SK-MEL-5 (cell line): ENCODE results near the gene AKT3. TPM values are rescaled to one million over a fixed set of nuclear protein-coding genes. Genes with fewer than 3 reads are reported as not detected.
"Not testable (repeated sequence)": the region's sequence is repeated elsewhere in the genome, so short reads cannot be mapped to it uniquely, and the experiment has no call there.

Source experiments
- DNase-seq: peaks from one replicate; pipeline ENCODE4 v3.0.0-alpha.2; 2016; ENCODE audit warnings: low read depth, low spot score
- in situ Hi-C: cut with HindIII; loops from 2 replicates; pipeline ENCODE4 v1.10.0; 2016; ENCODE audit warnings: low sequenced_read_pairs, high pct_unique_total_duplicates, low pct_unique_long_range_greater_than_20kb
- total RNA-seq: library from RNA; depleted of rRNA; stranded (reverse); fragments of >200 nt; shearing (Covaris generic); gene quantifications from 2 replicates; pipeline ENCODE4 v1.2.3, GENCODE V29; 2014

AKT3 gene
- total RNA-seq, 1 experiment from 2014 or later = 29.3 TPM

- in situ Hi-C loops = no loop called here
- no peak for DNase-seq
These were observed 244.4 kb downstream of the AKT3 start for GRCh38 chr1:243605604-243606003.

GRCh38 chr1:243601720-243602119 is 248.3 kb downstream of the AKT3 start:
- DNase-seq = no peak
- in situ Hi-C loops = no loop called here

- peak; percentile 6 for DNase-seq
- in situ Hi-C loops = no loop called here
These were observed 251.6 kb downstream of the AKT3 start for GRCh38 chr1:243598433-243598832.

- no peak for DNase-seq
These were observed 252.7 kb downstream of the AKT3 start for GRCh38 chr1:243597383-243597782.

GRCh38 chr1:243596431-243597062 is 253.5 kb downstream of the AKT3 start:
- no peak for DNase-seq

More at GRCh38 chr1:243597383-243597782, 252.7 kb downstream of the AKT3 start:
- in situ Hi-C loops = no loop called here

GRCh38 chr1:243595527-243596210 is 254.4 kb downstream of the AKT3 start:
- no peak for DNase-seq
- in situ Hi-C loops = no loop called here

More at GRCh38 chr1:243596431-243597062, 253.5 kb downstream of the AKT3 start:
- in situ Hi-C loops = no loop called here

- in situ Hi-C loops = no loop called here
These were observed 255.6 kb downstream of the AKT3 start for GRCh38 chr1:243594455-243594854.

GRCh38 chr1:243589286-243589685 is 260.8 kb downstream of the AKT3 start:
- DNase-seq, in situ Hi-C loops: not testable (repeated sequence)

More at GRCh38 chr1:243594455-243594854, 255.6 kb downstream of the AKT3 start:
- no peak for DNase-seq

GRCh38 chr1:243587823-243588560 is 262.1 kb downstream of the AKT3 start:
- in situ Hi-C loops = no loop called here
- DNase-seq = no peak

GRCh38 chr1:243587285-243587684 is 262.8 kb downstream of the AKT3 start:
- no peak for DNase-seq
- in situ Hi-C loops = no loop called here

GRCh38 chr1:243585982-243586381 is 264.1 kb downstream of the AKT3 start:
- no peak for DNase-seq
- in situ Hi-C loops = no loop called here

GRCh38 chr1:243582326-243582725 is 267.7 kb downstream of the AKT3 start:
- in situ Hi-C loops = no loop called here
- no peak for DNase-seq

GRCh38 chr1:243580984-243581383 is 269.1 kb downstream of the AKT3 start:
- no peak for DNase-seq
- in situ Hi-C loops = no loop called here

- in situ Hi-C loops = no loop called here
- no peak for DNase-seq
These were observed 270.0 kb downstream of the AKT3 start for GRCh38 chr1:243580072-243580471.

- DNase-seq = no peak
- in situ Hi-C loops = no loop called here
These were observed 275.0 kb downstream of the AKT3 start for GRCh38 chr1:243575070-243575469.

- in situ Hi-C loops = no loop called here
- no peak for DNase-seq
These were observed 277.1 kb downstream of the AKT3 start for GRCh38 chr1:243572940-243573339.

- in situ Hi-C loops = no loop called here
- no peak for DNase-seq
These were observed 281.2 kb downstream of the AKT3 start for GRCh38 chr1:243568793-243569192.

- no peak for DNase-seq
- in situ Hi-C loops = no loop called here
These were observed 285.2 kb downstream of the AKT3 start for GRCh38 chr1:243564814-243565213.
